ENCODE results near the gene LEO1. TPM values are rescaled to one million over a fixed set of nuclear protein-coding genes. Genes with fewer than 3 reads are reported as not detected.

The LEO1 gene
- total RNA-seq, 2 donors from 2014 or later, result 9.0 to 10.6 TPM

DNA sequence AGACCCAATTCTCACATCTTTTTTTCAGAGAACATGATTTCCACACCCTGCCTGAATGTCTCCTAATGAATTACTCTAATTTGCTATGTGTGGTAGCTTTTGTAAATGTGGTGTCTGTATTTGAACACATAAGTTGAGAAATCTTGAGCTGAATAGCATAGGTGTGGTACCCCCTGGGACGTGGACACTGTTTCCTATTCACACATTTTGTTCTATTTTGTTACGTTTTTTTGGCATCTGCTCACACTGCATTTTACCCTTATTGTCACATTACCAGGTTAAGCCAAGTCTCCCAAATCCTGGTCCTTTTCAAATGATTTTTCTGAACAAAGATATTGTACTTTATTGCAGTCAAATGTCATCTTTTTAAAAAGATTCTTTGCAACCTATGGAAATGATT lies 40.6 kb upstream of the LEO1 start:
- no peaks in the 10 kb centered on the region for H3K27me3 ChIP-seq
- H3K4me1 ChIP-seq, result peaks cover 0 to 14% of the 10 kb centered on the region in 2 donors
- H3K4me3 ChIP-seq, result no peak overlapping the region
- H3K27ac ChIP-seq, result no peak overlapping the region
- H3K36me3 ChIP-seq, result no peaks in the 10 kb centered on the region
- no peaks in the 10 kb centered on the region for H3K9me3 ChIP-seq
- DNase-seq (ENCODE audit: low spot score), result no peak
- TF ChIP-seq, protein P1, sequence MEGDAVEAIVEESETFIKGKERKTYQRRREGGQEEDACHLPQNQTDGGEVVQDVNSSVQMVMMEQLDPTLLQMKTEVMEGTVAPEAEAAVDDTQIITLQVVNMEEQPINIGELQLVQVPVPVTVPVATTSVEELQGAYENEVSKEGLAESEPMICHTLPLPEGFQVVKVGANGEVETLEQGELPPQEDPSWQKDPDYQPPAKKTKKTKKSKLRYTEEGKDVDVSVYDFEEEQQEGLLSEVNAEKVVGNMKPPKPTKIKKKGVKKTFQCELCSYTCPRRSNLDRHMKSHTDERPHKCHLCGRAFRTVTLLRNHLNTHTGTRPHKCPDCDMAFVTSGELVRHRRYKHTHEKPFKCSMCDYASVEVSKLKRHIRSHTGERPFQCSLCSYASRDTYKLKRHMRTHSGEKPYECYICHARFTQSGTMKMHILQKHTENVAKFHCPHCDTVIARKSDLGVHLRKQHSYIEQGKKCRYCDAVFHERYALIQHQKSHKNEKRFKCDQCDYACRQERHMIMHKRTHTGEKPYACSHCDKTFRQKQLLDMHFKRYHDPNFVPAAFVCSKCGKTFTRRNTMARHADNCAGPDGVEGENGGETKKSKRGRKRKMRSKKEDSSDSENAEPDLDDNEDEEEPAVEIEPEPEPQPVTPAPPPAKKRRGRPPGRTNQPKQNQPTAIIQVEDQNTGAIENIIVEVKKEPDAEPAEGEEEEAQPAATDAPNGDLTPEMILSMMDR (IDR thresholded peaks at IDR 0.05), result no peak

DNA sequence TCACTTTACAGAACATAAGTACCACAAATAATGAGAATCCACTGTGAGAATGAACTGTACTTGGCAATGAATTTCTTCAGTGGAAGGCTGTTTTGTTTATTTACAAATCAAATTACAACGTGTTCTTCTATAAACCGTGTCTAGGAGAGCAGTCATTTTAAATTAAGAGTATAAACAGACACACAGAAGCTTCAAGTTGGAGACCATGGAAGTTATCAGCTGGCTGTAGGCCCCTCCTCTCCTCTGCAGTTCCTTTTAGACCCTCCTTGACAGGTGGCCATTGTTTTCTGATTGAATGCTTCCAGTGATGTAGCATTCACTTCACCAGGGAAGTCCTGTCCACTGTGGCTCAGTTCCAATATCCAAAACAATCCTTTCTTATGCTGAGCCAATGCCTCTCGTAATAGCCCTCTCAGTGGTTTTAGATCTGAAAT lies 40.1 kb upstream of the LEO1 start:
- Histone ChIP-seq H3K27ac (no peak overlapping the region), H3K4me1 (peaks cover 0 to 19% of the 10 kb centered on the region in 2 donors), H3K36me3 (no peaks in the 10 kb centered on the region), H3K4me3 (no peak overlapping the region), H3K27me3 (no peaks in the 10 kb centered on the region), H3K9me3 (no peaks in the 10 kb centered on the region)
- TF ChIP-seq, protein P1 (IDR thresholded peaks at IDR 0.05), result no peak
- no peak for DNase-seq (ENCODE audit: low spot score)

DNA sequence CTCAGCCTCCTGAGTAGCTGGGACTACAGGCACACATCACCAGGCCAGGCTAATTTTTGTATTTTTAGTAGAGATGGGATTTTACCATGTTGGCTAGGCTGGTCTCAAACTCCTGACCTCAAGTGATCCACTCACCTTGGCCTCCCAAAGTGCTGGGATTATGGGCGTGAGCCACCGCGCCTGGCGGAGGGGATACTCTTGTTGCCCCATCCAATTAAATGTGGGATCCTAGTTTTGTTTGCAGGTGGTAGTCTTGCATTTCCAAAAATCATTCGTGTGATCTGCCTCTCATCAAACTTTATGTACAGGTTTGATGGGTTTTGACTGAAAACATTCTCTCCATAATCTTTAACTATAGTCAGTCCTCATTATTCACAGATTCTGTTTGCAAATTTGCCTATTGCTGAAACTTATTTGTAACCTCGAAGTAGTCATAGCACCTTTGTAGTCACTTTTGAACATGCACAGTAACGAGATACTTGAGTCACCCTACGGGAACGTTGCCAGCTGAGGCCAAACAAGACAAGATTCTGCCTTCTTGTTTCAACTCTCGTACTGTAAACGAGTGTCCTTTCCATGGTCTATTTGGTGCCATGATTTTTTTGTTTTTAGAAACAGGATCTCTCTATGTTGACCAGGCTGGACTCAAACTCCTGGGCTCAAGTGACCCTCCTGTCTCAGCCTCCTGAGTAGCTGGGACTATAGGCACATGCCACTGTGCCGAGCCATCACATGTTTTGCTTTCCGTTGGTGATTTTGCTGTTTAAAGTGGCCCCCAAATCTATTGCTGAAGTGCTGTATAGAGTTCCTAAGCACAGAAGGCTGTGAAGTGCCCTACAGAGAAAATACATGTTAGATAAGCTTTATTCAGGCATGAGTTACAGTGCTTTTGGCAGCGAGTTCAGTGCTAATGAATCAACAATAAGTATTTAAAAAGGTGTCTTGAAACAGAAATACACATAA lies 39.3 kb upstream of the LEO1 start:
- Histone ChIP-seq H3K36me3 (no peaks in the 10 kb centered on the region), H3K27ac (no peak overlapping the region), H3K9me3 (no peaks in the 10 kb centered on the region), H3K4me1 (peaks cover 0 to 25% of the 10 kb centered on the region in 2 donors), H3K27me3 (no peaks in the 10 kb centered on the region), H3K4me3 (no peak overlapping the region)
- TF ChIP-seq, protein P1 (IDR thresholded peaks at IDR 0.05), result no peak
- DNase-seq (ENCODE audit: low spot score), result peak; percentile 36

DNA sequence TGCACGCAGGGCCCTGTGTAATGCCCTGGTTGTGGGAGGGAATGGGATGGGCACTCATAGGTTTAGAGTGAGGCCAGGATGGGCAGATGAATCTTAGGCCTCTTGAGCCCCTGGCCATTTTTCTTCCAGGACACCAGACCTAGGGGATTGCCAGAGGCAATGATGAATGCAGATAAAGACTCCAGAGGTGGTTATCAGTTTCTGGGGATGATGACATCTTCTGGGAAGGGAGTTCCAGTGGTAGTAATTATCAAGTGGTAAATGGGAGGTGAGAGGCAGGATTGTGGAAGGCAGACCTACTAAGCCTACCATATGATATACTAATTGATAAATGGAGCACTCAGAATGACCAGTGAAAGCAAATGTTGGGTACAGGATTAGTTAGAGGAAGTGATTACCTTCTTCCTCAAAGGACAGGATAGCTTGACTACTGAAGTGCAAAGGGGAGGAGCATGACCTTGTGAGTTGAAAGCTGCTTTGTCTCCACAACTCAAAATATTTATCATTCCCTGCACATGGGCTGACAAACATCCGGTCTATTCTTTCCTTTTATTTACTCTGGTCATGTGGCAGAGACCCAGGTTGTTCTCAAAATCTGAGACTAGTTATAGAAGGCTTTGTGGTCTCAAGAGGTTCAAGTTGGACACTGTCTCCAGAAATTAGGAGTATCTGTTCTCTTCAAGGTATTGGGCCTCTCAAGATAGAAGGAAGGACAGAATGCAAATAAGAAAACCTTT lies 37.3 kb upstream of the LEO1 start:
- Histone ChIP-seq H3K27ac (no peak overlapping the region), H3K4me1 (peaks cover 0 to 27% of the 10 kb centered on the region in 2 donors)

DNA sequence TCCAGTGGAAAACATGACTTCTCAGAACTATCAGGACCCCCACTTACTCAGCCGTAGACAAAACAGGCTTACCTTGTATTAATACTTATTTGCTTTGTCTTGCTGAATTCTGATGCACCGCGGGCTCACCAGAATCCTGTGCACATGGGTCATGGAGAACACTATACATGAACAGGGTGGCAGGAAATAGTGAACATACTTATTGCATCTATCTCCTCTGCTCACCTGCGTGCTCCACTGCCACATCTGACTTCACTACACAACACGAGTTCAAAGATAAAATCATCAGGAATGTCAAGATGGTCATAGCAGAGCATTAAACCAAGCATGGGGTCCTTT lies 36.8 kb upstream of the LEO1 start:
- no peaks in the 10 kb centered on the region for H3K27me3 ChIP-seq
- H3K36me3 ChIP-seq, result no peaks in the 10 kb centered on the region
- peaks cover 0 to 24% of the 10 kb centered on the region in 2 donors for H3K4me1 ChIP-seq
- no peaks in the 10 kb centered on the region for H3K9me3 ChIP-seq
- peak; percentile 11 for DNase-seq (ENCODE audit: low spot score)
- TF ChIP-seq, protein P1 (IDR thresholded peaks at IDR 0.05), result no peak
- no peak overlapping the region for H3K4me3 ChIP-seq
- no peak overlapping the region for H3K27ac ChIP-seq

More for the DNA sequence above, 37.3 kb upstream of the LEO1 start:
- Histone ChIP-seq H3K9me3 (no peaks in the 10 kb centered on the region), H3K27me3 (no peaks in the 10 kb centered on the region), H3K36me3 (no peaks in the 10 kb centered on the region), H3K4me3 (no peak overlapping the region)
- no peak for DNase-seq (ENCODE audit: low spot score)
- TF ChIP-seq, protein P1 (IDR thresholded peaks at IDR 0.05), result no peak

All from right atrium auricular region (tissue), 2 donors.